CD14-positive monocyte (primary cell): Measurements from ENCODE around the gene MAP2. TPM values are rescaled to one million over a fixed set of nuclear protein-coding genes. Genes with fewer than 3 reads are reported as not detected.

Experiments used
- DNase-seq, 3 donors: peaks; one replicate each; pipeline ENCODE4 v3.0.0-alpha.2; 2011 to 2022
- H2AFZ ChIP-seq: 2 replicates; pipeline ENCODE4 v1.6.0; 2012; ENCODE audit warnings: mild to moderate bottlenecking, low read depth, low read length, inconsistent platforms; ENCODE audit not compliant: insufficient read depth, poor library complexity, severe bottlenecking
- H3K27ac ChIP-seq, 2 donors: 1 replicate in 1 of 2; 2 replicates in 1 of 2; pipeline ENCODE4 v1.5.1; 2012 to 2013; ENCODE audit warnings: low read length in 2 of 2, control low read depth in 1 of 2, inconsistent platforms in 1 of 2, low read depth in 1 of 2, mild to moderate bottlenecking in 1 of 2
- H3K27me3 ChIP-seq, 2 donors: one replicate each; pipeline versions ENCODE4 v1.6.0 to v1.6.1; 2011 to 2013; ENCODE audit warnings: low read length in 2 of 2; ENCODE audit not compliant: control insufficient read depth in 2 of 2, insufficient read depth in 2 of 2
- H3K36me3 ChIP-seq, 2 donors: replicated peaks in 1 of 2; 1 replicate in 1 of 2; 2 replicates in 1 of 2; pipeline versions ENCODE4 v1.5.1 to v1.6.1; 2012 to 2013; ENCODE audit warnings: low read length in 2 of 2, control low read depth in 1 of 2, inconsistent platforms in 1 of 2, mild to moderate bottlenecking in 1 of 2; ENCODE audit not compliant: insufficient read depth in 2 of 2, control insufficient read depth in 1 of 2
- H3K4me1 ChIP-seq, 2 donors: 1 replicate in 1 of 2; 2 replicates in 1 of 2; pipeline versions ENCODE4 v1.5.1 to v1.6.1; 2012 to 2013; ENCODE audit warnings: low read length in 2 of 2, control low read depth in 1 of 2, inconsistent platforms in 1 of 2, mild to moderate bottlenecking in 1 of 2, moderate library complexity in 1 of 2; ENCODE audit not compliant: insufficient read depth in 2 of 2, control insufficient read depth in 1 of 2
- H3K4me2 ChIP-seq: replicated peaks from 2 replicates; pipeline ENCODE3; 2012; ENCODE audit warnings: low read length, moderate library complexity, mild to moderate bottlenecking; ENCODE audit not compliant: poor library complexity, severe bottlenecking; ENCODE audit errors: extremely low read depth
- H3K4me3 ChIP-seq, 3 experiments: fragments of 200-600 bp in 1 of 3; sonication (generic) in 1 of 3; replicated peaks in 1 of 3; 1 replicate in 2 of 3; 2 replicates in 1 of 3; pipeline ENCODE4 v1.5.1; 2011 to 2013; ENCODE audit warnings: low read length in 3 of 3, mild to moderate bottlenecking in 3 of 3, control low read depth in 2 of 3, low read depth in 2 of 3, inconsistent platforms in 1 of 3, moderate library complexity in 1 of 3
- H3K79me2 ChIP-seq: 2 replicates; pipeline ENCODE4 v1.6.0; 2012; ENCODE audit warnings: mild to moderate bottlenecking, control low read depth, inconsistent platforms, low read length, moderate library complexity; ENCODE audit not compliant: insufficient read depth
- H3K9ac ChIP-seq: 2 replicates; pipeline ENCODE4 v1.6.0; 2017; ENCODE audit warnings: low read length, mild to moderate bottlenecking; ENCODE audit not compliant: insufficient read depth, poor library complexity, severe bottlenecking
- H3K9me3 ChIP-seq, 2 donors: replicated peaks in 1 of 2; 1 replicate in 1 of 2; 2 replicates in 1 of 2; pipeline versions ENCODE4 v1.5.1 to v1.6.1; 2012 to 2013; ENCODE audit warnings: low read length in 2 of 2, control low read depth in 1 of 2; ENCODE audit not compliant: control insufficient read depth in 1 of 2, insufficient read depth in 1 of 2
- H4K20me1 ChIP-seq: 2 replicates; pipeline ENCODE4 v1.6.0; 2012; ENCODE audit warnings: mild to moderate bottlenecking, low read length, control low read depth, moderate library complexity; ENCODE audit not compliant: insufficient read depth
- H3K27ac Mint-ChIP-seq, 7 donors: one replicate each; pipeline ENCODE4 v1.8.0; 2020; ENCODE audit warnings: mild to moderate bottlenecking in 7 of 7, mixed read lengths in 7 of 7, moderate library complexity in 6 of 7, inconsistent platforms in 2 of 7
- H3K27me3 Mint-ChIP-seq, 3 donors: one replicate each; pipeline ENCODE4 v1.8.0; 2021 to 2022; ENCODE audit warnings: low read depth in 3 of 3, mild to moderate bottlenecking in 3 of 3, mixed read lengths in 3 of 3, moderate library complexity in 3 of 3, inconsistent platforms in 1 of 3
- H3K36me3 Mint-ChIP-seq, 2 donors: one replicate each; pipeline ENCODE4 v1.8.0; 2020; ENCODE audit warnings: mixed read lengths in 2 of 2, inconsistent platforms in 1 of 2, mild to moderate bottlenecking in 1 of 2
- H3K4me1 Mint-ChIP-seq: one replicate; pipeline ENCODE4 v1.8.0; 2020; ENCODE audit warnings: mild to moderate bottlenecking, mixed read lengths
- H3K4me3 Mint-ChIP-seq, 2 donors: one replicate each; pipeline ENCODE4 v1.8.0; 2020; ENCODE audit warnings: mild to moderate bottlenecking in 2 of 2, mixed read lengths in 2 of 2, moderate library complexity in 1 of 2
- H3K9me3 Mint-ChIP-seq, 7 donors: one replicate each; pipeline ENCODE4 v1.8.0; 2020 to 2022; ENCODE audit warnings: mixed read lengths in 7 of 7, mild to moderate bottlenecking in 6 of 7, moderate library complexity in 6 of 7, inconsistent platforms in 2 of 7
- WGBS: methylation state at CpG from one replicate; pipeline ENCODE4 v1.1.5; 2013; ENCODE audit warnings: missing lambda C conversion rate; ENCODE audit not compliant: insufficient coverage; 5-methylcytosine and 5-hydroxymethylcytosine counted together
- intact Hi-C, 2 donors: fragments of 100-400 bp; cut with micrococcal nuclease; formaldehyde crosslinking; loops; one replicate each; pipeline versions ENCODE4 v1.15.0 to v1.15.1; 2023
- polyA plus RNA-seq, 3 donors: library from polyadenylated mRNA; depleted of rRNA in 1 of 3; unstranded in 2 of 3; stranded (reverse) in 1 of 3; fragments of 300-500 nt in 2 of 3; fragments of >200 nt in 1 of 3; fragmentation: Illumina TruSeq in 2 of 3; gene quantifications; 1 replicate in 2 of 3; 2 replicates in 1 of 3; pipeline ENCODE4 v1.2.3, GENCODE V29; 2012 to 2021
- TF ChIP-seq, protein P1 (sequence below): fragments of 200-600 bp; IDR thresholded peaks from one replicate; pipeline ENCODE4 v1.8.0; 2022; ENCODE audit warnings: antibody characterized with exemption, mild to moderate bottlenecking

The MAP2 gene
- polyA plus RNA-seq, 3 donors, result not detected

DNA sequence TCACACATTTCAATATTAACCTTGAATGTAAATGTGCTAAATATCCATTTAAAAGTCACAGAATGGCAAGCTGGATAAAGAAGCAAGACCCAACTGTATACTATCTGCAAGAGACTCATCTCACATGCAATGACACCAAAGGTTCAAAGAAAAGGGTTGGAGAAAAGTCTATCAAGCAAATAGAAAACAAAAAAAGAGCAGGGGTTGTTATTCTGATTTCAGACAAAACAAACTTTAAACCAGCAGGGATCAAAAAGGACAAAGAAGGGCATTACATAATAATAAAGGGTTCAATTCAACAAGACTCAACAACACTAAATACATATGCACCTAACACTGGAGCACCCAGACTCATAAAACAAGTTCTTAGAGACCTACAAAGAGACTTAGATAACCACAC is 333.3 kb downstream of the MAP2 start:
- peaks cover 0 to 7% of the 10 kb centered on the region in 2 donors for H3K9me3 ChIP-seq
- no peak overlapping the region for H3K4me3 Mint-ChIP-seq
- H2AFZ ChIP-seq, result no peak overlapping the region
- no peaks in the 10 kb centered on the region for H3K79me2 ChIP-seq
- TF ChIP-seq, protein P1, sequence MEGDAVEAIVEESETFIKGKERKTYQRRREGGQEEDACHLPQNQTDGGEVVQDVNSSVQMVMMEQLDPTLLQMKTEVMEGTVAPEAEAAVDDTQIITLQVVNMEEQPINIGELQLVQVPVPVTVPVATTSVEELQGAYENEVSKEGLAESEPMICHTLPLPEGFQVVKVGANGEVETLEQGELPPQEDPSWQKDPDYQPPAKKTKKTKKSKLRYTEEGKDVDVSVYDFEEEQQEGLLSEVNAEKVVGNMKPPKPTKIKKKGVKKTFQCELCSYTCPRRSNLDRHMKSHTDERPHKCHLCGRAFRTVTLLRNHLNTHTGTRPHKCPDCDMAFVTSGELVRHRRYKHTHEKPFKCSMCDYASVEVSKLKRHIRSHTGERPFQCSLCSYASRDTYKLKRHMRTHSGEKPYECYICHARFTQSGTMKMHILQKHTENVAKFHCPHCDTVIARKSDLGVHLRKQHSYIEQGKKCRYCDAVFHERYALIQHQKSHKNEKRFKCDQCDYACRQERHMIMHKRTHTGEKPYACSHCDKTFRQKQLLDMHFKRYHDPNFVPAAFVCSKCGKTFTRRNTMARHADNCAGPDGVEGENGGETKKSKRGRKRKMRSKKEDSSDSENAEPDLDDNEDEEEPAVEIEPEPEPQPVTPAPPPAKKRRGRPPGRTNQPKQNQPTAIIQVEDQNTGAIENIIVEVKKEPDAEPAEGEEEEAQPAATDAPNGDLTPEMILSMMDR, result no peak
- intact Hi-C loops, result no loop called here
- no peaks in the 10 kb centered on the region for H3K36me3 Mint-ChIP-seq
- H3K4me3 ChIP-seq, result no peak overlapping the region
- no peak overlapping the region for H3K27ac Mint-ChIP-seq
- H3K27me3 Mint-ChIP-seq, result peaks cover 1 to 6% (median 3%) of the 10 kb centered on the region in 3 donors
- peaks cover 0 to 6% (median 2%) of the 10 kb centered on the region in 7 donors for H3K9me3 Mint-ChIP-seq
- no peak for DNase-seq
- no peaks in the 10 kb centered on the region for H4K20me1 ChIP-seq
- no peaks in the 10 kb centered on the region for H3K4me1 Mint-ChIP-seq
- no peaks in the 10 kb centered on the region for H3K4me1 ChIP-seq
- H3K36me3 ChIP-seq, result no peaks in the 10 kb centered on the region
- H3K9ac ChIP-seq, result no peak overlapping the region
- no peak overlapping the region for H3K4me2 ChIP-seq
- H3K27me3 ChIP-seq, result no peaks in the 10 kb centered on the region
- H3K27ac ChIP-seq, result no peak overlapping the region

DNA sequence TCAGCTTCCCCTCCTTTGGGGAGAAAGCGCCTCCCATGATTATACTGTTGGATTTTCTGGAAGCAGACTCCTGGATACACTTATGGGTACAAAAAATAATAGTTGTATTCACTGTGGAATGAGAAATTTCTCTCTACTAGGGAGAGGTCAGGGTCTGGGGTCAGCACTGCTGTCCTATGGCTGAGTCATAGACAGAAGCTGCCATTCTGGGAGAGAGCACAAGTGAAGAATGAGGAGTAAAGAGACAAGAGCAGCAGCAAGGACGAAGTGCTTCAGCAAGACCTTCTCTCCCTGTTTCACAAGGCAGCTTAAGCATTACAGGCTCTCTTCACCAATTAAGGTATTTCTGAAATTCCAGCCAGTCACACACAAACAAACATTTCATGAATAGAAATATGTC is 337.7 kb downstream of the MAP2 start:
- H3K9me3 ChIP-seq, result no peaks in the 10 kb centered on the region
- no peaks in the 10 kb centered on the region for H3K27me3 ChIP-seq
- H3K4me2 ChIP-seq, result no peak overlapping the region
- TF ChIP-seq, protein P1, result no peak
- no peaks in the 10 kb centered on the region for H3K4me1 ChIP-seq
- WGBS, result no CpG with 5 or more reads among the region's 2 CpGs
- H3K27ac ChIP-seq, result no peak overlapping the region
- Mint-ChIP-seq H3K27me3 (peaks cover 0 to 6% (median 1%) of the 10 kb centered on the region in 3 donors), H3K9me3 (no peaks in the 10 kb centered on the region), H3K27ac (no peak overlapping the region), H3K4me1 (no peaks in the 10 kb centered on the region), H3K36me3 (no peaks in the 10 kb centered on the region), H3K4me3 (no peak overlapping the region)
- no peak overlapping the region for H2AFZ ChIP-seq
- intact Hi-C loops, result no loop called here
- DNase-seq, result no peak
- H4K20me1 ChIP-seq, result no peaks in the 10 kb centered on the region
- no peak overlapping the region for H3K4me3 ChIP-seq
- no peak overlapping the region for H3K9ac ChIP-seq
- H3K79me2 ChIP-seq, result no peaks in the 10 kb centered on the region
- no peaks in the 10 kb centered on the region for H3K36me3 ChIP-seq
